ENCODE results near the gene TMEM121. TPM values are rescaled to one million over a fixed set of nuclear protein-coding genes. Genes with fewer than 3 reads are reported as not detected.
"Not testable (repeated sequence)": the region's sequence is repeated elsewhere in the genome, so short reads cannot be mapped to it uniquely, and the experiment has no call there.

The TMEM121 gene
- total RNA-seq, 2 donors from 2014 or later: 11.1 to 15.7 TPM

GRCh38 chr14:105568859-105569766, 42.7 kb downstream of the TMEM121 start:
- intact Hi-C loops (cut with DNase I): no loop called here
- no peak overlapping the region for H3K27ac ChIP-seq
- no peak overlapping the region for H3K4me3 ChIP-seq
- no peak for DNase-seq (ENCODE audit: low spot score)
- TF ChIP-seq CTCF (IDR thresholded peaks at IDR 0.05): no peak
- no peak for TF ChIP-seq POLR2AphosphoS5 (IDR thresholded peaks at IDR 0.05)
- H3K9me3 ChIP-seq: no peaks in the 10 kb centered on the region
- H3K36me3 ChIP-seq: no peaks in the 10 kb centered on the region
- WGBS: 95% methylated on average over 4 of the region's 5 CpGs
- H3K27me3 ChIP-seq (replicated peaks; ENCODE audit: insufficient read depth): no peaks in the 10 kb centered on the region
- H3K4me1 ChIP-seq (replicated peaks): no peaks in the 10 kb centered on the region

- Histone ChIP-seq H3K27ac (no peak overlapping the region), H3K36me3 (no peaks in the 10 kb centered on the region), H3K9me3 (no peaks in the 10 kb centered on the region), H3K27me3 (replicated peaks; ENCODE audit: insufficient read depth) (no peaks in the 10 kb centered on the region), H3K4me1 (replicated peaks) (no peaks in the 10 kb centered on the region), H3K4me3 (no peak overlapping the region)
- intact Hi-C loops (cut with DNase I): no loop called here
- DNase-seq (ENCODE audit: low spot score): no peak
- TF ChIP-seq CTCF (IDR thresholded peaks at IDR 0.05): no peak
- TF ChIP-seq POLR2A (IDR thresholded peaks at IDR 0.05): no peak
- TF ChIP-seq POLR2AphosphoS5 (IDR thresholded peaks at IDR 0.05): no peak
- 98% methylated on average over 1 of the region's 1 CpG for WGBS
Measured at GRCh38 chr14:105570482-105570881, 44.1 kb downstream of the TMEM121 start.

- H3K27ac ChIP-seq; DNase-seq (ENCODE audit: low spot score); H3K36me3 ChIP-seq; H3K4me3 ChIP-seq; H3K27me3 ChIP-seq (replicated peaks; ENCODE audit: insufficient read depth); H3K9me3 ChIP-seq; intact Hi-C loops (cut with DNase I); H3K4me1 ChIP-seq (replicated peaks): not testable (repeated sequence)
- 88% methylated on average over 21 of the region's 21 CpGs for WGBS
Measured at GRCh38 chr14:105571181-105571951, 45.0 kb downstream of the TMEM121 start.

GRCh38 chr14:105572063-105572462, 45.7 kb downstream of the TMEM121 start:
- H3K4me3 ChIP-seq; intact Hi-C loops (cut with DNase I); H3K27ac ChIP-seq; H3K9me3 ChIP-seq; DNase-seq (ENCODE audit: low spot score); H3K27me3 ChIP-seq (replicated peaks; ENCODE audit: insufficient read depth); H3K36me3 ChIP-seq; H3K4me1 ChIP-seq (replicated peaks): not testable (repeated sequence)
- WGBS: 67% methylated on average over 1 of the region's 15 CpGs

- H3K27ac ChIP-seq; DNase-seq (ENCODE audit: low spot score); intact Hi-C loops (cut with DNase I); H3K4me1 ChIP-seq (replicated peaks); H3K36me3 ChIP-seq; H3K4me3 ChIP-seq; H3K27me3 ChIP-seq (replicated peaks; ENCODE audit: insufficient read depth); H3K9me3 ChIP-seq: not testable (repeated sequence)
- WGBS: 85% methylated on average over 14 of the region's 15 CpGs
Measured at GRCh38 chr14:105573841-105574240, 47.5 kb downstream of the TMEM121 start.

- DNase-seq (ENCODE audit: low spot score); H3K4me3 ChIP-seq; H3K36me3 ChIP-seq; H3K27ac ChIP-seq; H3K27me3 ChIP-seq (replicated peaks; ENCODE audit: insufficient read depth); H3K4me1 ChIP-seq (replicated peaks); intact Hi-C loops (cut with DNase I); H3K9me3 ChIP-seq: not testable (repeated sequence)
- WGBS: 100% methylated on average over 2 of the region's 17 CpGs
Measured at GRCh38 chr14:105574411-105574810, 48.0 kb downstream of the TMEM121 start.

GRCh38 chr14:105575016-105575700, 48.8 kb downstream of the TMEM121 start:
- intact Hi-C loops (cut with DNase I); H3K4me1 ChIP-seq (replicated peaks); DNase-seq (ENCODE audit: low spot score); H3K4me3 ChIP-seq; H3K9me3 ChIP-seq; H3K36me3 ChIP-seq; H3K27ac ChIP-seq; H3K27me3 ChIP-seq (replicated peaks; ENCODE audit: insufficient read depth): not testable (repeated sequence)
- no CpG with 5 or more reads among the region's 17 CpGs for WGBS

Data from prostate gland (tissue), 2 donors.